ENCODE data around the gene AKT1.

AKT1 gene

DNA sequence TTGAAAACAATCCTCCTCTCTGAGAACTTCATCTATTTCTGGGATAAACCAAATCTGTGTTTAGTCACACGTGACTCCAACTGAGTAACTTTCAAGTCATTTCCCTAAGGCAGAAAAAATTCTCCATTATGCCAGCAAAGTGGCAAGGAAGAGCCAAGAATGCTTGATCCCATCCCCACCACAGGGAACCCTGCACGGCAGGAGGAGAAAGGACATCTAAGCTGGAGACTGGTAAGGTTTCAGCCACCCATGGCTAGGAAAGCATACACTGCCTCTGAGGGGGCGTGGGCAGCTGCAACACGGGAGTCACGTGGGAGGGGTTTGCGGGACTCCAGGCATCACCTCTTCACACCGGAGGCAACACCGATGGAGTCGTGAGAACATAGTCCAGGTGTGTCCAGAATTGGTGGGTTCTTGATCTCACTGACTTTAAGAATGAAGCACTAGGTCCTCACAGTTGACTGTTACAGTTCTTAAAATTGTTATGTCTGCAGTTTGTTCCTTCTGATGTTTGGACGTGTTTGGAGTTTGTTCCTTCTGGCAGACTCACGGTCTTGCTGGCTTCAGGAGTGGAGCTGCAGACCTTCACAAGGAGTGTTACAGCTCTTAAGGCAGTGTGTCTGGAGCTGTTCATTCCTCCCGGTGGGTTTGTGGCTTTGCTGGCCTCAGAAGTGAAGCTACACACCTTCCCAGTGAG is 45.3 kb downstream of the AKT1 start:
- in situ Hi-C loops (cut with MboI; ENCODE audit: low sequenced_read_pairs, unreplicated experiment): no loop called here
- DNase-seq (ENCODE audit: low spot score): no peak
- no peak for TF ChIP-seq CTCF (IDR thresholded peaks at IDR 0.05; ENCODE audit: borderline replicate concordance, control extremely low read depth, extremely low read depth, insufficient read depth, missing control alignments)

GRCh38 chr14:104749111-104749649 is 46.4 kb downstream of the AKT1 start:
- TF ChIP-seq CTCF (IDR thresholded peaks at IDR 0.05; ENCODE audit: borderline replicate concordance, control extremely low read depth, extremely low read depth, insufficient read depth, missing control alignments): no peak
- in situ Hi-C loops (cut with MboI; ENCODE audit: low sequenced_read_pairs, unreplicated experiment): no loop called here
- no peak for DNase-seq (ENCODE audit: low spot score)

DNA sequence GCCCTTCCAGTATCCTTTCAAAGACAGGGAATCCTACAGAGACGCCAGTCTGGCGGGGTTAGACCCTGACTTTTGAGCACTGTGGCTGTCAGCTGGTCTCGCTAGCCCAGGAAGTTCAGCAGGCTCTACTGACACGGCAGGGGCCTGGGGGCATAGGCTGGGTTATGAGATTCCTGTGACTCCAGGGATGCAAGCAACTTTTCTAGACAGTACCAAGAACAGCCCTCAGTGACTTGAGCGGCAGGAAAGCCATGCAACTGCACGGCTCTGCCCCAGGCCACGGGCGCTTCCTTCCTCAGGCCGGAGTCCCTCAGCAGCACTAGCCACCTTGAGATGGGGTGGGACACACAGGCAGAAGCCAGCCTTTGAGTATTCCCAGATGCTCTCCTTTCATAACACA is 47.7 kb downstream of the AKT1 start:
- no peak for TF ChIP-seq CTCF (IDR thresholded peaks at IDR 0.05; ENCODE audit: borderline replicate concordance, control extremely low read depth, extremely low read depth, insufficient read depth, missing control alignments)
- DNase-seq (ENCODE audit: low spot score): no peak
- in situ Hi-C loops (cut with MboI; ENCODE audit: low sequenced_read_pairs, unreplicated experiment): no loop called here

DNA sequence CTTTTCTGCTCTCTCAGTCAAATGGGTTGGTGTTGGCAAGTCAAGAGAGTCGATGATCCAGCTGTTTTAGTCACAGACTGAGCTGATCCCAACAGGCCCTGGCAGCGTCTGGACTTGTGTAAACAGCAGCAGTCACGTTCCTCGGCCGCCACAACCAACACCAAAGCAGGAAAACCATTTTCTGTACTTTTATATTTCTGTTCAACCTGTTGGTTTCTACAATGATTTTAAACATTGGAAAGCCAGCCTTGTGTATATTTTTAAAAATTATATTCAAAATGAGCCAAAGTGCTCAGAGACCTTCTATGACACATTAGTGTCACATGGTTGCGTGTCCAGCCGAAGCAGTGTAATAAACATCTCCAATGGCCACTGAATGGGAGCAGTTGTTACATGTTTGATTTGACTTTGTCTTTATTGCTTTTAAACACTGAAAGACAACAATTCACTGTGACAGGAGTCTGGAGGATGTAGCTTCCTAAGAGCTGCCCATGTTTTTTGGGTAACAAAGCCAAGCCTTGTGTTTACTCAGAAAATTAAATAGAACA is 48.5 kb downstream of the AKT1 start:
- TF ChIP-seq CTCF (IDR thresholded peaks at IDR 0.05; ENCODE audit: borderline replicate concordance, control extremely low read depth, extremely low read depth, insufficient read depth, missing control alignments): no peak
- DNase-seq (ENCODE audit: low spot score): no peak
- in situ Hi-C loops (cut with MboI; ENCODE audit: low sequenced_read_pairs, unreplicated experiment): no loop called here

DNA sequence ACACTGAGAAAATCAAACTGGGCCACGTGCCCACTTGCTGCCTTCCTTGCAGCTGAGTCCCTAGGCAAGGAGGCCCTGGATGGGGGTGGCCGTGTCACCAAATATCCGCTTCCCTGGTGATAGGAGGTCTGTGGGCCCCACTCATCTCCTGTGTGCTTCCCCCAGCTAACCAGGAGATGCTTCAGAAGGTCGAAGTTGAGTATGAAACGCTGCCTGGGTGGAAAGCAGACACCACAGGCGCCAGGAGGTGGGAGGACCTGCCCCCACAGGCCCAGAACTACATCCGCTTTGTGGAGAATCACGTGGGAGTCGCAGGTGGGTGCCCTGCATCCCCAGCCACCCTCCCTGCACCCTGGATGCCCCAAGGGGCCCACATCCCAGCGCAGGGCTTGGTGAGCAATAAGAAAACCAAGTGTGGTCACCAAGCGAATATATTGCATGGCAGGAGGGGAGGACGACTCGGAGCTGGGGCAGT is 49.4 kb downstream of the AKT1 start:
- DNase-seq (ENCODE audit: low spot score): no peak
- in situ Hi-C loops (cut with MboI; ENCODE audit: low sequenced_read_pairs, unreplicated experiment): no loop called here
- TF ChIP-seq CTCF (IDR thresholded peaks at IDR 0.05; ENCODE audit: borderline replicate concordance, control extremely low read depth, extremely low read depth, insufficient read depth, missing control alignments): no peak

GRCh38 chr14:104745431-104745830 is 50.1 kb downstream of the AKT1 start:
- TF ChIP-seq CTCF (IDR thresholded peaks at IDR 0.05; ENCODE audit: borderline replicate concordance, control extremely low read depth, extremely low read depth, insufficient read depth, missing control alignments): no peak
- no peak for DNase-seq (ENCODE audit: low spot score)
- in situ Hi-C loops (cut with MboI; ENCODE audit: low sequenced_read_pairs, unreplicated experiment): no loop called here
